ENCODE data around the gene RETSAT.

GRCh38 chr2:85367180-85367579 is 12.9 kb upstream of the RETSAT start:
- TF ChIP-seq, protein P1, sequence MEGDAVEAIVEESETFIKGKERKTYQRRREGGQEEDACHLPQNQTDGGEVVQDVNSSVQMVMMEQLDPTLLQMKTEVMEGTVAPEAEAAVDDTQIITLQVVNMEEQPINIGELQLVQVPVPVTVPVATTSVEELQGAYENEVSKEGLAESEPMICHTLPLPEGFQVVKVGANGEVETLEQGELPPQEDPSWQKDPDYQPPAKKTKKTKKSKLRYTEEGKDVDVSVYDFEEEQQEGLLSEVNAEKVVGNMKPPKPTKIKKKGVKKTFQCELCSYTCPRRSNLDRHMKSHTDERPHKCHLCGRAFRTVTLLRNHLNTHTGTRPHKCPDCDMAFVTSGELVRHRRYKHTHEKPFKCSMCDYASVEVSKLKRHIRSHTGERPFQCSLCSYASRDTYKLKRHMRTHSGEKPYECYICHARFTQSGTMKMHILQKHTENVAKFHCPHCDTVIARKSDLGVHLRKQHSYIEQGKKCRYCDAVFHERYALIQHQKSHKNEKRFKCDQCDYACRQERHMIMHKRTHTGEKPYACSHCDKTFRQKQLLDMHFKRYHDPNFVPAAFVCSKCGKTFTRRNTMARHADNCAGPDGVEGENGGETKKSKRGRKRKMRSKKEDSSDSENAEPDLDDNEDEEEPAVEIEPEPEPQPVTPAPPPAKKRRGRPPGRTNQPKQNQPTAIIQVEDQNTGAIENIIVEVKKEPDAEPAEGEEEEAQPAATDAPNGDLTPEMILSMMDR (conservative IDR thresholded peaks at IDR 0.05): no peak
- TF ChIP-seq ZFX (IDR thresholded peaks at IDR 0.05): no peak

Data from C4-2B (cell line).